ENCODE measurements around the gene PARVA. TPM values are rescaled to one million over a fixed set of nuclear protein-coding genes. Genes with fewer than 3 reads are reported as not detected.

Gene PARVA
- total RNA-seq, 1 experiment from 2014 or later: 29.1 TPM

DNA sequence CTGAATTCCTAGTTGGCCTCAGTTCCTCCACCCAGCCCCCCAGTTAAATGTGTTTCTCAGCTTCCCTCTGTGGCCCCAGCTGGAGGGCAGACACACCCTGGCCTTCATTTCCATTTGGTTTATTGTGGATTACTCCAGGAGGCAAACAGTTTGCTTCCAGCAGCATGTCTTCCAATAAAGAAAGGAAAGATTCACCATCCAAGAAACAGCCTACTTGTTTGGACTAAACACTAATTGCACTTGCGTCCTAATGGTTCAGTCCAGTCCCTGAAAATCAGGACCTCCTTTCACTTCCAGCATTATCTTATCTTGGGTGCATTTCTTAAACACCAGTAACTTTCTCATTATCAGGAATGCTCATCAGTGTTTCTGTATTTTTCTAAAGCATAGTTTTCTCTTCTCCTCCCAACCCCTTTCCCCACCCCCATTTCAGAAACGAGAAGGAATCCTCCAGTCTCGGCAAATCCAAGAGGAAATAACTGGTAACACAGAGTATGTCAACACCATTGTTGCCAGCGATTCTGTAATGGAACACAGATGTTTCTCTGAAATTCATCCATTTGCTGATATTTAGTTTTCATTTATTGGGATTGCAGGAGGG lies 130.9 kb downstream of the PARVA start:
- Histone ChIP-seq H3K36me3 (ENCODE audit: control insufficient read depth, insufficient read depth, low read length) (no peaks in the 10 kb centered on the region), H3K4me1 (ENCODE audit: control insufficient read depth, insufficient read depth, low read length) (no peaks in the 10 kb centered on the region), H3K9me3 (ENCODE audit: control insufficient read depth, insufficient read depth, low read depth, low read length) (no peaks in the 10 kb centered on the region), H3K4me3 (ENCODE audit: low read depth in 2 of 2, low read length in 2 of 2) (no peak overlapping the region), H3K27me3 (ENCODE audit: control insufficient read depth, insufficient read depth, low read length) (no peaks in the 10 kb centered on the region), H3K27ac (ENCODE audit: low read length) (no peak overlapping the region)
- DNase-seq (ENCODE audit: low read depth, low spot score) (no peak), ATAC-seq (no peak)
- no TSS peak for BruUV-seq (replicated peaks)
- in situ Hi-C loops (cut with HindIII; ENCODE audit: low pct_unique_long_range_greater_than_20kb, low sequenced_read_pairs) (no loop called here), intact Hi-C loops (cut with micrococcal nuclease; ENCODE audit: unreplicated experiment) (no loop called here)
- POLR2A ChIA-PET: no interaction called here
- CTCF ChIA-PET: no interaction called here
- TF ChIP-seq POLR2AphosphoS5 (IDR thresholded peaks at IDR 0.05; ENCODE audit: low read depth, low read length): no peak
- TF ChIP-seq TCF7L2 (IDR thresholded peaks at IDR 0.05; ENCODE audit: low read depth, low read length): no peak
- TF ChIP-seq, protein P1, sequence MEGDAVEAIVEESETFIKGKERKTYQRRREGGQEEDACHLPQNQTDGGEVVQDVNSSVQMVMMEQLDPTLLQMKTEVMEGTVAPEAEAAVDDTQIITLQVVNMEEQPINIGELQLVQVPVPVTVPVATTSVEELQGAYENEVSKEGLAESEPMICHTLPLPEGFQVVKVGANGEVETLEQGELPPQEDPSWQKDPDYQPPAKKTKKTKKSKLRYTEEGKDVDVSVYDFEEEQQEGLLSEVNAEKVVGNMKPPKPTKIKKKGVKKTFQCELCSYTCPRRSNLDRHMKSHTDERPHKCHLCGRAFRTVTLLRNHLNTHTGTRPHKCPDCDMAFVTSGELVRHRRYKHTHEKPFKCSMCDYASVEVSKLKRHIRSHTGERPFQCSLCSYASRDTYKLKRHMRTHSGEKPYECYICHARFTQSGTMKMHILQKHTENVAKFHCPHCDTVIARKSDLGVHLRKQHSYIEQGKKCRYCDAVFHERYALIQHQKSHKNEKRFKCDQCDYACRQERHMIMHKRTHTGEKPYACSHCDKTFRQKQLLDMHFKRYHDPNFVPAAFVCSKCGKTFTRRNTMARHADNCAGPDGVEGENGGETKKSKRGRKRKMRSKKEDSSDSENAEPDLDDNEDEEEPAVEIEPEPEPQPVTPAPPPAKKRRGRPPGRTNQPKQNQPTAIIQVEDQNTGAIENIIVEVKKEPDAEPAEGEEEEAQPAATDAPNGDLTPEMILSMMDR (IDR thresholded peaks at IDR 0.05): no peak
- TF ChIP-seq SIN3A (IDR thresholded peaks at IDR 0.05; ENCODE audit: borderline replicate concordance, insufficient read depth, low read depth, low read length): no peak
- TF ChIP-seq, protein P2, sequence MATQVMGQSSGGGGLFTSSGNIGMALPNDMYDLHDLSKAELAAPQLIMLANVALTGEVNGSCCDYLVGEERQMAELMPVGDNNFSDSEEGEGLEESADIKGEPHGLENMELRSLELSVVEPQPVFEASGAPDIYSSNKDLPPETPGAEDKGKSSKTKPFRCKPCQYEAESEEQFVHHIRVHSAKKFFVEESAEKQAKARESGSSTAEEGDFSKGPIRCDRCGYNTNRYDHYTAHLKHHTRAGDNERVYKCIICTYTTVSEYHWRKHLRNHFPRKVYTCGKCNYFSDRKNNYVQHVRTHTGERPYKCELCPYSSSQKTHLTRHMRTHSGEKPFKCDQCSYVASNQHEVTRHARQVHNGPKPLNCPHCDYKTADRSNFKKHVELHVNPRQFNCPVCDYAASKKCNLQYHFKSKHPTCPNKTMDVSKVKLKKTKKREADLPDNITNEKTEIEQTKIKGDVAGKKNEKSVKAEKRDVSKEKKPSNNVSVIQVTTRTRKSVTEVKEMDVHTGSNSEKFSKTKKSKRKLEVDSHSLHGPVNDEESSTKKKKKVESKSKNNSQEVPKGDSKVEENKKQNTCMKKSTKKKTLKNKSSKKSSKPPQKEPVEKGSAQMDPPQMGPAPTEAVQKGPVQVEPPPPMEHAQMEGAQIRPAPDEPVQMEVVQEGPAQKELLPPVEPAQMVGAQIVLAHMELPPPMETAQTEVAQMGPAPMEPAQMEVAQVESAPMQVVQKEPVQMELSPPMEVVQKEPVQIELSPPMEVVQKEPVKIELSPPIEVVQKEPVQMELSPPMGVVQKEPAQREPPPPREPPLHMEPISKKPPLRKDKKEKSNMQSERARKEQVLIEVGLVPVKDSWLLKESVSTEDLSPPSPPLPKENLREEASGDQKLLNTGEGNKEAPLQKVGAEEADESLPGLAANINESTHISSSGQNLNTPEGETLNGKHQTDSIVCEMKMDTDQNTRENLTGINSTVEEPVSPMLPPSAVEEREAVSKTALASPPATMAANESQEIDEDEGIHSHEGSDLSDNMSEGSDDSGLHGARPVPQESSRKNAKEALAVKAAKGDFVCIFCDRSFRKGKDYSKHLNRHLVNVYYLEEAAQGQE (IDR thresholded peaks at IDR 0.05; ENCODE audit: insufficient read depth in 1 of 2, low read depth in 2 of 2, low read length in 1 of 2): no peak

DNA sequence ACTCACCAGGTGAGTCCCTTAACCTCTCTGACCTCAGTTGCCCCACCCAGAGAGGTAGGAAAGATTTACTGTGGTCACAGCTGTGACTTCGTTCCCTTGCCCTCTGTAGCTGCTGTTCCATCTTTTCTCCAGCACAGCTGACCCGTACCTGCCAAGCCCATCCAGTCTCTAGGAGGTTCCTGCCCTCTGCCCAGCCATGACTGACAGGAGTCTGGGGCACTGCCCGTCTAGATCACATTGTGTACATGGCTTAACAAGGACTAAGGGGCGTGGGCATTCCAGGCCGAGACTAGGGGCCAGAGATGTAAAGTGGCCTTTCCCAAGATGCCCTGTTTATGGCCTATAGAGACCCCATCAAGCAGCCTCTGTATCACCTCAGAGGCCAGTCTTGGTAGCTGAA lies 132.0 kb downstream of the PARVA start:
- intact Hi-C loops (cut with micrococcal nuclease; ENCODE audit: unreplicated experiment) (no loop called here), in situ Hi-C loops (cut with HindIII; ENCODE audit: low pct_unique_long_range_greater_than_20kb, low sequenced_read_pairs) (no loop called here)
- ATAC-seq: no peak
- TF ChIP-seq, protein P1 (IDR thresholded peaks at IDR 0.05): no peak
- TF ChIP-seq, protein P2 (IDR thresholded peaks at IDR 0.05; ENCODE audit: insufficient read depth in 1 of 2, low read depth in 2 of 2, low read length in 1 of 2): no peak
- TF ChIP-seq TCF7L2 (IDR thresholded peaks at IDR 0.05; ENCODE audit: low read depth, low read length): no peak
- no peak for TF ChIP-seq POLR2AphosphoS5 (IDR thresholded peaks at IDR 0.05; ENCODE audit: low read depth, low read length)
- TF ChIP-seq SIN3A (IDR thresholded peaks at IDR 0.05; ENCODE audit: borderline replicate concordance, insufficient read depth, low read depth, low read length): no peak
- BruUV-seq (replicated peaks): no TSS peak
- Histone ChIP-seq H3K27ac (ENCODE audit: low read length) (no peak overlapping the region), H3K9me3 (ENCODE audit: control insufficient read depth, insufficient read depth, low read depth, low read length) (no peaks in the 10 kb centered on the region), H3K27me3 (ENCODE audit: control insufficient read depth, insufficient read depth, low read length) (no peaks in the 10 kb centered on the region), H3K4me3 (ENCODE audit: low read depth in 2 of 2, low read length in 2 of 2) (no peak overlapping the region), H3K36me3 (ENCODE audit: control insufficient read depth, insufficient read depth, low read length) (no peaks in the 10 kb centered on the region), H3K4me1 (ENCODE audit: control insufficient read depth, insufficient read depth, low read length) (no peaks in the 10 kb centered on the region)
- POLR2A ChIA-PET: no interaction called here
- no peak for DNase-seq (ENCODE audit: low read depth, low spot score)
- CTCF ChIA-PET: no interaction called here

Measured in Panc1 (cell line).